T-helper 17 cell (primary cell): ENCODE data around the gene PCSK4. TPM values are rescaled to one million over a fixed set of nuclear protein-coding genes. Genes with fewer than 3 reads are reported as not detected.
A peak's percentile ranks its signal among the peaks of the same experiment; 100 is the strongest.

ENCODE experiments used
- ATAC-seq: fragments of 150-1000 bp; cut with Tn5 transposase; 2 replicates; pipeline ENCODE4 v1.10.0; 2021; ENCODE audit warnings: mild to moderate bottlenecking, moderate library complexity
- DNase-seq, 3 donors: peaks; one replicate each; pipeline versions ENCODE4 v3.0.0 to v3.0.0-alpha.2; 2020 to 2021
- H3K9me3 ChIP-seq: one replicate; pipeline ENCODE4 v1.7.0; 2013; ENCODE audit warnings: low read length, mild to moderate bottlenecking; ENCODE audit not compliant: control insufficient read depth, poor library complexity, severe bottlenecking
- H3K27ac Mint-ChIP-seq: one replicate; pipeline ENCODE4 v1.8.0; 2022; ENCODE audit warnings: mild to moderate bottlenecking, moderate library complexity, mixed read lengths
- H3K27me3 Mint-ChIP-seq: one replicate; pipeline ENCODE4 v1.8.0; 2022; ENCODE audit warnings: mixed read lengths
- H3K36me3 Mint-ChIP-seq: one replicate; pipeline ENCODE4 v1.8.0; 2022; ENCODE audit warnings: low read depth, mixed read lengths
- H3K4me1 Mint-ChIP-seq: one replicate; pipeline ENCODE4 v1.8.0; 2022; ENCODE audit warnings: mild to moderate bottlenecking, mixed read lengths
- H3K4me3 Mint-ChIP-seq: one replicate; pipeline ENCODE4 v1.8.0; 2022; ENCODE audit warnings: mild to moderate bottlenecking, moderate library complexity, mixed read lengths
- total RNA-seq, 4 donors: library from RNA in 2 of 4; stranded (reverse) in 2 of 4; gene quantifications; one replicate each; pipeline ENCODE4 v1.2.3 and lab custom pipeline; 2022 to 2026

PCSK4 gene
- total RNA-seq, 2 donors from 2014 or later: 3.3 to 4.5 TPM

DNA sequence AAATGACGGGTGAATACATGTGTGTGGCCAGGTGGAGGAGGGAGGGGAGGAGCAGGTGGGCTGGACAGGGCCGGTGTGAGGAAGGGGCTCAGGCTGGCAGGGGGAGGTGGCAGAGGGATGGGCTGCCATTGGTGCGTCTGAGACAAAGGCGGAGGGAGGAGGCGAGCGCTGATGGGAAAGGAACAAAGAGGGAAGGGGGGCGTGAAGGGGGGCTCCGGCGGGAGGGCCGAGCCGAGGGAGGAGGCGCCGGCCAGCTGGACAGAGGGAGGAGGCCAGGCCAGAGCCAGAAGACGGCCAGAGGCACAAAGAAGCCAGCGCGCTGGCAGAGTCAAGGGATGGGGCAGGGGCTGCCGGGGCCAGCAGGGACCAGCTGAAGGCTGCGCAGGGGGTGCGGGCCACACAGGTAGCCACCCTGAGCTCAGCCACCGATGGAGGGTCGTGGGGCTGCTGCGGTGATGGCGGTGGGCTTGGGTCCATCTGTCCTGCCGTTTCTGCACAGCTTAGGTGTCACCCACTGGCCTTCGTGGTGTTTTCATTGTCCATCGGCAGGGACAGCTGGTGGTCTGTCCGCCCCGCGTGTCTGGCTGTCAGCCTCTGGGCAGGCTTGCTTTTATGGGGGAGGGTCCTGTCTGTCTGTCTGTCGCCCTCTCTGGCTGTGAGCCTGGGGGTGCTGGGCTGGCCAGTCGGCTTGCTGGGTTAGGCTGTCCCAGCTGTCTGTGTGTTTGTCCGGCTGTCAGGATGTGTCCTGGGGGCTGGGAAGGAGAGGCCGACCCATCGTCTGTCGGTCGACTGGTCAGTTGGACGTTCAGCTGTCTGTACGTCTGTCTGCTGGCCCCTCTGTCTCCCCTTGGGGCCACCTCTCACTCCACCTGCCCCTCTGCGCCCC, 38.0 kb downstream of the PCSK4 start:
- no peak for DNase-seq
- Mint-ChIP-seq H3K36me3 (peaks cover 16% of the 10 kb centered on the region), H3K27ac (no peak overlapping the region), H3K27me3 (peaks cover 50% of the 10 kb centered on the region), H3K4me1 (peaks cover 17% of the 10 kb centered on the region), H3K4me3 (no peak overlapping the region)
- H3K9me3 ChIP-seq: no peaks in the 10 kb centered on the region
- ATAC-seq: no peak

DNA sequence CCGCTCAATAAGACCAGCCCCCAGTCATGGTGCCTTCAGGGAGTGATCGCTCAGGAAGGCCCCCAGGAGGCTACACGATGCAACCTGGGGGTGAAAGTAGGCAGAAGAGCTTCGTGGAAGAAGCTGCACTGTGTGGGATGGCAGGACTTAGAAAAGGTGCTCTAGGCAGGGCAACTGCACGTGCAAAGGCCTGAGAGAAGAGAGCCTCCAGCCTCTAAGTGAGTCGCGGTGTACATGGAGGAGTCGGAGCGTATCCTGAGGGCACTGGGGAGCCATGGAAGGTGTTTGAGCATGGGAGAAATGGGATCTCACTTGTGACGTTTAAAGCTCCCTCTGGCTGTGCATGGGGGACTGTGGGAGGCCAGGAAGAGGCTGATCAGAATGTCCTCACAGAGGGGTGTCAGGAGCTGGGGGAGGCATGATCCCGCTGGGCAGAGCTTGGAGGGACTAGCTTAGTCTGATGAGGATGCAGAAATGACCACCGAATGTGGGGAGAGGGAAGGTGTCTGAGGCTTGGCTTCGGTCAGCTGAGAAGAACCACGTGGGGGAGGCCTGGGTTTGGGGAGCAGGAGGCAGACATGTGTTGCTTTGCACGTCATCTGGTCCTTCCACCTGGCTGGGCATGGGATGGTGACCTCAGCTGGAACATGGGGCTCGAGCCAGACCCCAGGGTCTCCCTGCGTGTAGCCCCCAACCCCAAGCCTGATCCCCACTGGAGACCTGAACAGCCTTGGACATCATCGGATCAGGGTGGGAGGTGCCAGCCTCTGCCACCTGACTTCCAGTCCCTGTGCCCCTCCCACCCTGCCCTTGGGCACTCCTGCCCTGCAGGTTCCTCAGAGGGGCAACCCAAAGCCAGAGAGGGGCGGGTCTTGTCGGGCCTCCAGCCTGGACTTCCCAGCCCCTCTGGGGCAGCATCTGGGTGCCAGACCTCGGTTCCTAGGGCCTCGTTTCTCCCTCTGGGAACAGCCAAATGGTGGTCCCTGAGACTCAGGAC, 39.1 kb downstream of the PCSK4 start:
- peaks cover 16% of the 10 kb centered on the region for H3K36me3 Mint-ChIP-seq
- no peak overlapping the region for H3K27ac Mint-ChIP-seq
- DNase-seq: no peak
- no peaks in the 10 kb centered on the region for H3K9me3 ChIP-seq
- H3K4me1 Mint-ChIP-seq: peaks cover 19% of the 10 kb centered on the region
- peak overlapping the region; percentile 63 for H3K4me3 Mint-ChIP-seq
- peaks cover 51% of the 10 kb centered on the region for H3K27me3 Mint-ChIP-seq
- ATAC-seq: no peak

DNA sequence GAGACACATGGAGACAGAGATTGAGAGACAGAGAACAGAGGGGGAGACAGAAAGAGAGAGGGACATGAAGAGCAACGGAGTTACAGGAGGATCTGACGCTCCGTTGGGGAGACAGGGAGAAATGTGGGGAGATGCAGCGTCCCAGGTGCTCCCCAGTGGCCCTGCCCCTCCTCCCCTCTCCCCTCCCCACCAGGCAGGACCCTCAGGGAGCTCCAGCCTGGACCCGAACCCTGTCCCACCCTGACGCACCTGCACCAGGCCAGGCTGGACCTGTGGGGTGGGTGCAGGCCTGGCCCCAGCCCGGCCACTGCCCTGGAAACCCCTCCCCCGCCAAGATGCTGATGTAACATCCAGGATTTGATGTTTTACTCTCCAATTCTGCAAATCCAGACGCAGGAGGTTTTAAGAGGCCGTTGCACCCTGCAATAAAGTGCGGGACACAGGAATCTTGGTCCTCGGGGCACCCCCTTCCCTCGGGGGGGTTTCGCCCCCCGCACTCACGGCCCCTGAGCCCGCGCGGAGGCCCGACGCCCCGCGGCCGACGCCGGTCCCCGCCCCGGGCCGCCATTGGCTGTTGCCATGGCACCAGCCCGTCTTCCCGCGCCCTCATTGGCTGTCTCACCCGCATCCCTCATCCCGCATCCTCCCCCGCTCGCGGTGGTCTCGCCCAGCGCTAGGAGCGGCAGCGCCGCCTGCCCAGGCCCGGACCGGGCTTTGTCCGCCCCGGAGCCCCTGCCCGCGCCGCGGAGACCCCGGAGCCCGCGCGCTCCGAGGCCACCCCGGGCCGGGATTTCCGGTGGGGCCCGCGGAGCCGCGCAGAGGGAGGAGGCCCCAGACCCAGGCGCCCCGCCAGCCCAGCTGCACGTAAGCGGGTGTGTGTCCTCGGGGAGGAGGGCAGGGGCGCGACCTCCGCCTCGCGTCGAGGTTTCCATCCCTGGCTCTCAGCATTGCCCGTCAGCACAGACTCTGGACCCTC, 40.4 kb downstream of the PCSK4 start, which contains the start of gene APC2:
APC2 (plus strand) TSS at position 655 of the 976 bp plus-strand sequence. CDS start 2,881 bp downstream, outside the sequence.
- peaks cover 45% of the 10 kb centered on the region for H3K27me3 Mint-ChIP-seq
- H3K4me1 Mint-ChIP-seq: peaks cover 16% of the 10 kb centered on the region
- ATAC-seq: peak; percentile 37
- H3K36me3 Mint-ChIP-seq: peaks cover 13% of the 10 kb centered on the region
- peak within 1 kb of the TSS; percentile 70 for H3K4me3 Mint-ChIP-seq
- no peaks in the 10 kb centered on the region for H3K9me3 ChIP-seq
- no peak for DNase-seq
- no peak within 1 kb of the TSS for H3K27ac Mint-ChIP-seq

DNA sequence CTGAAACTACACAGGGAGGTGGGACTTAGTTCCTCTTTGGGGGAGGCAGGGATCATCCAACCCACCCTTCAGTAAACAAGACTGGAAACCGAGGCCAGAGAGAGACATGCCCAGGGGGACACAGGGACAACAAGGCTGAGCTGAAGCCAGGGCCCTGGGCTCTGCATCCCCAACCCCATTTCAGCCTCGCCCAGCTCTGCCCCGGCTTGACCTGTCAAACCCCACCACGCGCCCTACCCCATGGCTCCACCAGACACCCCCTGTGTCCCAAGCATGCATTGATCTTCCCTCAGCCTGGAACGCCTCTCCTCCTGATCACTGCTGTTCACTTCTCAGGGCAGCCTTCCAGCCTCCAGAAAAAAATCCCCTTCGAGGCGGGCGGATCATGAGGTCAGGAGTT, 42.2 kb downstream of the PCSK4 start:
- Mint-ChIP-seq H3K27ac (no peak overlapping the region), H3K36me3 (peaks cover 13% of the 10 kb centered on the region), H3K4me3 (peak overlapping the region; percentile 19), H3K4me1 (peaks cover 13% of the 10 kb centered on the region), H3K27me3 (peaks cover 37% of the 10 kb centered on the region)
- ATAC-seq: no peak
- DNase-seq: no peak
- no peaks in the 10 kb centered on the region for H3K9me3 ChIP-seq

DNA sequence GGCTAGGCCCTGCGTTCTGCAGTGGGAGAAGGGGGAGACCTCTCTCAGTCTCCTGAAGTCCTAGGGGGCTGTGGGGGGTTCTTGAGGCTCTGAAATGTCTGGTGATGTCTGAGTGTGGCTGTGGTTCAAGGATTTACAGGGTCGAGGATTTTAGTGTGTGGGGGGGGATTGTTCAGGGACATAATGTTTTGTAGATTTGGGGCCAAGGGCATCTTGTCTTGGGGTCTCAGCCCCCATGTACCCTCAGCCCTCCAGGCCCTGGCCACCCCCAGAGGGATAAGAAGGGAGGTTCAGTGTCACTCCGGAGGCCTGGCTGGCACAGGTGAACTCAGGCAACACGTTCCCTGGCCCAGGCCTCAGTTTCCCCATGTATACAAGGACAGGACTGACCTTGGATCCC, 42.6 kb downstream of the PCSK4 start:
- H3K9me3 ChIP-seq: no peaks in the 10 kb centered on the region
- H3K4me1 Mint-ChIP-seq: peaks cover 13% of the 10 kb centered on the region
- peaks cover 33% of the 10 kb centered on the region for H3K27me3 Mint-ChIP-seq
- peaks cover 13% of the 10 kb centered on the region for H3K36me3 Mint-ChIP-seq
- no peak overlapping the region for H3K27ac Mint-ChIP-seq
- H3K4me3 Mint-ChIP-seq: peak overlapping the region; percentile 56
- no peak for DNase-seq
- ATAC-seq: no peak

DNA sequence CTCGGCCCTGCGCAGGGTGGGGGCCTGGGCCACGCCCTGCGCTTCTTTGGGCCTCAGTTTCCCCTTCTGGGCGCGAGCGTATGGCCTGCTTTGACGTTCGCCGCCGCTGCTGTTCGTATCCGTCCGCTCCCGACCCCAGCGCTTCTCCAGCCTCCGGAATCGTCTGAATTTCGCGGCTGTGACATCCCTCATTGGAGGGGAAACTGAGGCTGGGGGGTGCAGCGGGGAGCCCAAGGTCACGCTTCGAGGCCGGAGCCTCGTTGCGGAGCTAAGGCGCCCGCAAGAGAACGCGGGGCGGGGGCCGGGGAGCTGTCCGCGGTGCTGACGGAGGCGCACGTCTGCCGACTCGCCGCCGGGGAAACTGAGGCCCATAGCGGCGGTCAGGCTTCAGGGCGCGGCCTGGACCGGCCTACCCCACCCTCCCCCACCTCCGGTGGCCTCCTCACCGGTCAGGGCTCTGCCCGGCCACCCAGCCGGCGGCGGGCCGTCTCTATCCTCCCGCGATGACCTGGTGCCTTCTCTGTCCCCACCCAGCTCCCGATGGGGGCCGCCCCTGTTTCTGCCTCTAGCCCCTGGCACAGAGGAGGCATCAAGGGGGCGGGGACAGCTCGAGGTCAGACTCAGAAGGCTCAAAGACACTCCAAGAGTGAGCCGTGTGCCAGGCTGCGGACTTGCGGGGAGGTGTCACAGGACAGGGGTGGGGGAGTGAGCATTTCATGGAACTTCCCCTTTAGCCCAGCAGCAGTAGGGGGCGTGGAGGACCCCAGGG, 43.3 kb downstream of the PCSK4 start:
- peaks cover 32% of the 10 kb centered on the region for H3K27me3 Mint-ChIP-seq
- H3K27ac Mint-ChIP-seq: no peak overlapping the region
- H3K36me3 Mint-ChIP-seq: peaks cover 13% of the 10 kb centered on the region
- peaks cover 13% of the 10 kb centered on the region for H3K4me1 Mint-ChIP-seq
- peak overlapping the region; percentile 79 for H3K4me3 Mint-ChIP-seq
- no peaks in the 10 kb centered on the region for H3K9me3 ChIP-seq
- ATAC-seq (no peak), DNase-seq (no peak)

DNA sequence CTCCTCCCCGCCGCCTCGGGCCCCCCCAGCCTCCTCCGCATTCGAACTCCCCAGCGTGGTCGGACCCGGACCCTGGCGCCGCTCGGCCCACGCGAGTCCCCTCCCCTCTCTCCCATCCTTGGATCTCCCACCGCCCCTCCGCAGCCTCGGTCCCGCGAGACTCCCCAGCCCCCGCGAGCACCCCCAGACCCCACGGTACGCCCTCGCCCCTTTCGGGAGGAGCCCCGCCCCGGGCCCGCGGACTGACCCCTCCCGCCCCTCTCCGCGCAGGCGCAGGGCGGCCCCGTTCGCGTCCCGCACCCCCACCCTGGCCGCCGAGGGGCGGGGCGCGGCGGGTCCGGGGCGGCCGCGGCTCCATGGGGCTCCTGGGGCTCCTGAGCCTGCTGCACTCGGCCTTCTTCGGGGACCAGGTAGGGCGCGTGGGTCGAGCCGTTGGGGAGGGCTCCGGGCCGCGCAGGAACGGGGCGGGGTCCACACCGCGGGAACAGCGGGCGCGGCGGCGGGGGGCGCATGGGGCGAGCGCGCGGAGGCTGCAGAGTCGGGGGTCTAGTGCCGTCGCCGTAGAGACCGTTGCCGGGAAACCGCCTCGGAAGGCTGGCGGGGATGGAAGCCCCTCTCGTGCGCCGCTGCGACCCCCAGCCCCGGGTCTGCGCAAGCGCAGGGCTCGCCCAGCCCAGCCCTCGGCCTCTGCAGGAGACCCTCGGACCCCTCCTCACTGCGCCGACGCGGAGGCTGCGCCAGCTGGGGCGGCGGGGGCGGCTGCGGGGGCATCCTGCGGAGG, 44.0 kb downstream of the PCSK4 start:
- no peak for ATAC-seq
- H3K27me3 Mint-ChIP-seq: peaks cover 30% of the 10 kb centered on the region
- no peak overlapping the region for H3K27ac Mint-ChIP-seq
- H3K4me3 Mint-ChIP-seq: peak overlapping the region; percentile 25
- DNase-seq: no peak
- H3K36me3 Mint-ChIP-seq: peaks cover 13% of the 10 kb centered on the region
- H3K9me3 ChIP-seq: no peaks in the 10 kb centered on the region
- H3K4me1 Mint-ChIP-seq: peaks cover 13% of the 10 kb centered on the region

DNA sequence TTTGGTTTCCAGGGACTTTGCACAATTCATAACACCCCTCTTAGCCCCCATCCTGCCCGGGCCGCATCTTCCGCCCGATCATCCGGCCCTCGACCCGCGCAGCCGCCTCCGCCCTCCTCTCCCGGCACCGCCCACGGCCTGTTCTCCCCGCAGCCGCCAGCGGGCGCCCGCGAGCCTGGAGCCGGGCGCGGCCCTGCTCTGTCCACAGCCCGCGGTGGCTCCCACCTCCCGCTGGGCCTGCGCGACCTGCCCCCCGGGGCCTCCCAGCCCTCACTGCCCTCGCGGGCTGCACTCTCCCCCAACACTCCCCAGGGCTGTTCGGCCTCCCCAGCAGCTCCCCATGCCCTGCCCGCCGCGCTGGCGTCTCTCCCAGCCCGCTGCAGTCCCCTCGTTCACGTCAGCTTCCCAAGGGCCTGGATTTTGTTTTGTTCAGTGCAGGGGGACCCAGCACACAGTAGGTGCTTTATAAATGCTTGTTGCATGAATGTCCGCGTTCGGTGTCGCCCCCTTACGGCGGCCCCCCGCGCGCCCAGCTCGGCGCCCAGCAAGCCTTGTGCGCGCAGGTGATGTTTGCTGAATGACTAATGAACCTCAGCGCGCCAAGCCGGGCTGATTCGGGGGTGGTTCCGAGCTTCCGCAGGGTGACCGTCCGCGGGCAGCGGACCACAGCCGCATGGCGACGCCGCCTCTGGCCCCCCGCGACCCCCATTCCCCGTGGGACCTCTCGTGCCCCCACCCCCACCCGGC, 44.8 kb downstream of the PCSK4 start:
- peak; percentile 89 for ATAC-seq
- Mint-ChIP-seq H3K4me1 (peaks cover 12% of the 10 kb centered on the region), H3K27me3 (peaks cover 22% of the 10 kb centered on the region), H3K36me3 (peaks cover 9% of the 10 kb centered on the region), H3K4me3 (peak overlapping the region; percentile 78), H3K27ac (no peak overlapping the region)
- peak; percentile 67 to 75 (median 72) for DNase-seq
- no peaks in the 10 kb centered on the region for H3K9me3 ChIP-seq

DNA sequence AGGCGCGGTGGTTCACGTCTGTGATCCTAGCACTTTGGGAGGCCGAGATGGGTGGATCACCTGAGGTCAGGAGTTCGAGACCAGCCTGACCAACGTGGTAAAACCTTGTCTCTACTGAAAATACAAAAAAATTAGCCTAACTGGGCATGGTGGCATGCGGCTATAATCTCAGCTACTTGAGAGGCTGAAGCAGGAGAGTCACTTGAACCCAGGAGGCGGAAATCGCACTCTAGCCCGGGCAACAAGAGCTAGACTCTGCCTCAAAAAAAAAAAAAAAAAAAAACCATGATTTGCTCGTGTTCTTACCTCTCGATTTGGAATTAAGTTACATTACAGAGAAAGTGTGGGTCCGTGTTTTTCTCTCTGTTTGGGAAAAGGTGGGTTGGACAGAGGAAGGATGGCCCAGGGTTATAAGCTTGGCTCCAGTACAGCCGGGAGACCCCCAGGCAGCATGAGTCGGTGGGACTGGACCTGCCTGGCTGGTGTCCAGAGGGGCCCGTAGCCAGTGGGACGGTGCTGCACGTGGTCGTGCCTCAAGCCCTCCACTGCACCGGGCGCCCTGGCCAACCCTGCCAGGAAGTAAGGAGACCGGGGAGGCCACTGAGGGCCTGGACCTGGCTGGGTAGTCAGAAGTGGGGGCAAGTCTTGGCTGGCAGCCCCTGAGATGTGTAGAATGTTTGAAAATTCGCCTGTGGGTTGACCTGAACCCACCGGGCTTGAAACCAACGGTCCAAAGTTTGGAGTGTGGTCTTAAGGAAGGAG, 48.3 kb downstream of the PCSK4 start:
- peaks cover 22% of the 10 kb centered on the region for H3K4me1 Mint-ChIP-seq
- DNase-seq: no peak
- ATAC-seq: no peak
- peaks cover 6% of the 10 kb centered on the region for H3K36me3 Mint-ChIP-seq
- peak overlapping the region; percentile 24 for H3K27ac Mint-ChIP-seq
- no peaks in the 10 kb centered on the region for H3K27me3 Mint-ChIP-seq
- no peaks in the 10 kb centered on the region for H3K9me3 ChIP-seq
- H3K4me3 Mint-ChIP-seq: peak overlapping the region; percentile 52

DNA sequence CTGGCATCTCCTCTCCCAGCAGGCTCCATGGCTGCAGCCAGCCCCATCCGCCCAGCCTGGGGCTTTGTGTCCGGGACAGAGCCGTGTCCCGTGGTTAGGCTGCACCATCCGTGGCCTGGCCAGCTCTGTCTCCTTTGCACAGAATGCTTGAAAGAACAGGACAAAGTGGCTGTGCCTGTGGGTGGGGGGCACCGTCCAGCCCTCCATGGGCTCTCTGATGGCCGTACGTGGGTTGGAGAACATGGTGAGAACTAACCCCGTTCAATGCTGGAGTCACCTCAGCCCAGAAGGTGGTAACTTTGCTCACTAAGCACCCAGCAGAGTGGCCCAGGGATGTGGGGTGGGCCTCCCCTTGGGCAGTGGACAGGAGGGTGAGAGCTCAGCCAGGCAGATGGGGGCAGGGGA, 49.1 kb downstream of the PCSK4 start:
- Mint-ChIP-seq H3K4me1 (peaks cover 20% of the 10 kb centered on the region), H3K27ac (peak overlapping the region; percentile 96), H3K4me3 (peak overlapping the region; percentile 70), H3K27me3 (no peaks in the 10 kb centered on the region), H3K36me3 (peaks cover 6% of the 10 kb centered on the region)
- ATAC-seq (no peak), DNase-seq (no peak)
- H3K9me3 ChIP-seq: no peaks in the 10 kb centered on the region
